GM21717 (cell line): ENCODE measurements around the gene C16orf86.

Experiments
- ATAC-seq: cut with Tn5 transposase; IDR thresholded peaks from one replicate; pipeline ENCODE4 v1.9.1; 2021; ENCODE audit warnings: mild to moderate bottlenecking, moderate library complexity; ENCODE audit not compliant: unreplicated experiment

The C16orf86 gene

GRCh38 chr16:67665598-67665997 lies 1.0 kb upstream of the C16orf86 start:
- no peak for ATAC-seq

DNA sequence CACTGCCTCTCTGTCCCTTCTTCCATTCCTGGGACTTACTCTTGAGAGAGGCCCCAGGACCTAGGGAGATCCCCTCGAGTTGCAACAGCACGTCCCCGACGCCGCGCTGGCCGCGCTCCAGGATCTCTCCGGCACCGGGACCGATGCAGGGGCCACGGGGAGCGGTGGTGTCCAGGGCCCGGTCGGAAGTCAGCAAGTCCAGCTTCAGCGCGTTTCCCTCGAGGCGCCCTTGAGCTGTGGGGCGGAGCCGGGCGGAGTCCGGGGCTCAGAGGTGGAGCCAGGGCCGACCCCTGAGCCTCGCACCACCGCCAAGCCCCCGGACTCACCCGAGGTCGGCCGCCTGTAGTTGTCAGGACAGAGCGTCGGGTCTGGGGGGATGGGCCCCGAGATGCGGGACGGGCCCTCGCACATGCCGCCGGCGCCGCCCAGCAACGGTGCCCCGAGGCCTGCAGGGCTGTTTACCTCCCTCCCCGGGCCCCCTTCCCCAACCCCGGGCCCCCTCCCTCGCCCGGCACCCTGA lies 522 bp upstream of the C16orf86 start:
- peak; percentile 13 for ATAC-seq

- ATAC-seq: no peak
These were observed 821 bp downstream of the C16orf86 start for GRCh38 chr16:67667453-67667816.

DNA sequence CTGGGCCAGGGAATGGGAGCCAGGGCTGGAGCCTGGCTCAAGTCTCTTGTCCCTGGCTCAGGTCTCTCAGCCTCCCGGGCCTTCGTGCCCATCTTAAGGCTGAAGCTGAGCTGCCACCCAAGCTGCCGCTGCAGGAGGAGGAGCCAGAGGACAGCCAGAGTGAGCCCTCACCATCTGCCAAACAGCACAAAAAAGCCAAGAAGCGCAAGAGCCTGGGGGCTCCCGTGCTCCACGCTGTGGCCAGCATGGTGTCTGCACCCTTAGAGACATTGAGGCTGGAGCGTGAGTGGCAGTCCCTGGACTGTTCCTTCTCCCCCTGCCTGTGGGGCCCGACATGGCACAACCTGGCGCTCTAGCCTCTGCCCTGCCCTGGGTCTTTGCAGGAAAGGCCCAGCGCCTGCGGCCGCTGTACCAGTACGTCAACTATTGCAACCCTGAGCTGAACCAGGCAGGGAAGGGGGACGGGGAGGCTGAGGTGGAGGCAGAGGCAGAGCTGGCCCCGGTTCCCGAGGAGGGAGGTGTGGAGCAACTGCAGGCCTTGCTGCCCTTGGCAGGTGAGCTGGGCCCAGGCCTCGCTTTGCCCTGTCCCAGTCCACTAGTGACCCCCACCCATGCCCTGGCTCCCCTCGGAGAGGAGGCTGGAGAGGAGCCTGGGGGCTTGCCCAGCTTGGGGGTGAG lies 1.3 kb downstream of the C16orf86 start:
- peak; percentile 64 for ATAC-seq

- no peak for ATAC-seq
These were observed 2.0 kb downstream of the C16orf86 start for GRCh38 chr16:67668495-67669157.

- ATAC-seq: no peak
These were observed 3.0 kb downstream of the C16orf86 start for GRCh38 chr16:67669499-67670101.

- ATAC-seq: no peak
These were observed 5.7 kb downstream of the C16orf86 start for GRCh38 chr16:67672306-67672705.

DNA sequence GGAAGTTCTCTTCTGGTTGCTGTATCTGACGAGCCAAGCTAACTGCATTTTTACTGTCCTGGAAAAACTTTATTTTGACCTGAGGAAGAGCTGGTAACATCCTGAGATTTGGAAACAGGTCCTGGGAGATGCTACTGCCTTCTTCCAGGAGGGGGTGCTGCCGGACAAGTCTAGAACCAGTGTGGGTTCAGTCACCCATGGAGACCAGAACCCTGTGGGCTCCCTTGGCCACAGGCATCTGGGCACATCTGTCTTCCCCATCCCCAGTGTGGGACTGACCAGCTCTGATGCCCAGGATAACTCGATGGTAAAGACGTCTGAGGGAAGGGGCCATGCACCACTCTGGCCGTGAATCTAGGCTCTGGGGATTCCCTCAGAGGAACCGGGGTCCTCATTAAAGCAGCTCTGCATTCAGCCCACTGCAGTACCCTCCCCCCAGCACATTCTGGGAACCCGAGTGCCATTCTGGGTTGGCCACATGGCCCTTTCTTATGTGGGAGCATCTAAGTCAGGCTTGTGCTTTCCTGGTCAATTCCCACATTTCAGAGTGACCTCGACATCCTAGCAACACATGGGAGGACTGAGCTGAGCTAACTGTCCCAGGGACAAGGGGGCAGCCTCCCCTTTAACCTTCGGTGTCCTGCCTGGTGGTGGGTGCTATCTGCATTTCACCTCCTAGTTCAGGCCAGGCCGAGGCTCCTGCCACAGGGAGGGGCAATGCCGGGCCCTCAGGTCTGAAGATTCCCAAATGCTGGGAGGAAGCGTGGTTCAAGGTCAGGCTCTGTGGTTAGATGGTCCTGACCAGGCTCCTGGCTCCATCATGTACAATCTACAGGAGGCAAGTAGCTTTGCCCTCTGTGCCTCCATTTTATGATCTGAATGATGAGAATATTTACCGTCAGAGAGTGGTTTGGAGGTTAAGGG lies 6.4 kb downstream of the C16orf86 start:
- ATAC-seq: no peak

- ATAC-seq: no peak
These were observed 7.3 kb downstream of the C16orf86 start for GRCh38 chr16:67673712-67674580.

- no peak for ATAC-seq
These were observed 8.4 kb downstream of the C16orf86 start for GRCh38 chr16:67674851-67675578.

DNA sequence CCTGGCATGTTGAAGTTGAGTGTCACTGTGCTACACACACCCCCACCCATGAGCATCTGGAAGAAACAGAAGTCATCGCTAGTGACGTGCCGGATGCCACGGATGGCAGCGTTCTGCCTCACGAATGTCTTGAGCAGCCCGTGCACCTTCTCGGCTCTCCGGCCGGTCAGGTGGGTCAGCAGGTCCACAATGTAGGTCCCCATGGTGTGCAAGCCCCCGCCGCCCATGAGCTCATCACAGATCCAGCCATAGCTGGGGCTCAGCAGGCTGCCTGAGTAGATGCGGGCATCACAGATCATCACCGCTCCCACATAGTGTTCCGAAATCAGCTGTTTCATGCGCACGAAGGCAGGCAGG lies 8.9 kb downstream of the C16orf86 start:
- ATAC-seq: no peak

DNA sequence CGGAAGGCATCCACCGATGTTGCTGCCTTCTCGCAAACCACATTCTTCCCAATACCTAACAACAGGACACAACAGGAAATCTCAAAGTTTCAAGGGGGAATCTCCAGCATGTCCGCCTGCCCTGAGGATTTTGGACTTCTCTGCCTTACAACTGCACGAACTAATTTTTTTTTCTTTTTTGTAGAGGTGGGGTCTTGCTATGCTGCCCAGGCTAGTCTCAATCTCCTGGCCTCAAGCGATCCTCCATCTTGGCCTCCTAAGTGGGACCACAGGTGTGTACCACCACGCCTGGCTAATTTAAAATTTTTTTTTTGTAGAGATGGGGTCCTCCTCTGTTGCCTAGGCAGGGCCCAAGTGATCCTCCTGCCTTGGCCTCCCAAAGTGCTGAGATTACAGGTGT lies 9.4 kb downstream of the C16orf86 start:
- no peak for ATAC-seq

DNA sequence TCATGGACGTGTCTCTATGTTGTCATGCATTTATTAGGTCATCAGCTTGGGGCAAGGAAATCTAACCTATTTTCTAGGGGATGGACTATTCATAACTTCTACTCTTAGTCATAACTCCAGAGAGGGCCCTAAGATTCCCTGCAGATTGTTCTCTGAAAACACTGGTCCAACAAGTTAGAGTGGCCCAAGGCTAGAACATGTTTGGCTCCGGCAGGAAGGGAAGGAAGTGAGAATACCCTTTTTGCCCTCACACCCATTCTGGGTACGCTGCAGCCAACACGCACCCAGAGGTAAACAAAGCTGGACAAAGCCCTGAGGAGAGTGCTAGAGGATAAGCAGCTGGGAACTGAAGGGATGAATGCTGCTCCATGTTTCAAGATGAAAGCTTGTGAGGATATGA lies 9.9 kb downstream of the C16orf86 start:
- no peak for ATAC-seq

- no peak for ATAC-seq
These were observed 10.3 kb downstream of the C16orf86 start for GRCh38 chr16:67676939-67677338.

DNA sequence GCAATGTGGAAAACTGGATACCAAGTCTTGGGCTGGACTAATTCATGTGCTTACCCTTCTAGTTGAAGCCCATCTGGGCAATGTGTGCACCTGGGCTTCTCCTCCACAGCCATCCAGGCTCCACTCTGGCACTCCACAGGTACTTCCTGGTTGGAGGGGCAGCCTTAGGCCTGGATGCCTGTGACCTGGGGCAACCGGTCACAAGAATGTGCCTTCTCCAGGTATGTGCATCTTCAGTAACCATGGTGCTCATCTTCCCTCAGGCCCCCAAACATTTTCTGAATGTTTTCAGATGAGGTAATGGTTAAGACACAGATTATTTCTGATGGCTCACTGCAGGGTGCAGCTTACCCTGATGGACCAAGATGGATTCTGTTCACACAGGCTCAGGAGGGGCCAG lies 11.1 kb downstream of the C16orf86 start:
- ATAC-seq: no peak

GRCh38 chr16:67678354-67679023 lies 11.9 kb downstream of the C16orf86 start:
- ATAC-seq: no peak

DNA sequence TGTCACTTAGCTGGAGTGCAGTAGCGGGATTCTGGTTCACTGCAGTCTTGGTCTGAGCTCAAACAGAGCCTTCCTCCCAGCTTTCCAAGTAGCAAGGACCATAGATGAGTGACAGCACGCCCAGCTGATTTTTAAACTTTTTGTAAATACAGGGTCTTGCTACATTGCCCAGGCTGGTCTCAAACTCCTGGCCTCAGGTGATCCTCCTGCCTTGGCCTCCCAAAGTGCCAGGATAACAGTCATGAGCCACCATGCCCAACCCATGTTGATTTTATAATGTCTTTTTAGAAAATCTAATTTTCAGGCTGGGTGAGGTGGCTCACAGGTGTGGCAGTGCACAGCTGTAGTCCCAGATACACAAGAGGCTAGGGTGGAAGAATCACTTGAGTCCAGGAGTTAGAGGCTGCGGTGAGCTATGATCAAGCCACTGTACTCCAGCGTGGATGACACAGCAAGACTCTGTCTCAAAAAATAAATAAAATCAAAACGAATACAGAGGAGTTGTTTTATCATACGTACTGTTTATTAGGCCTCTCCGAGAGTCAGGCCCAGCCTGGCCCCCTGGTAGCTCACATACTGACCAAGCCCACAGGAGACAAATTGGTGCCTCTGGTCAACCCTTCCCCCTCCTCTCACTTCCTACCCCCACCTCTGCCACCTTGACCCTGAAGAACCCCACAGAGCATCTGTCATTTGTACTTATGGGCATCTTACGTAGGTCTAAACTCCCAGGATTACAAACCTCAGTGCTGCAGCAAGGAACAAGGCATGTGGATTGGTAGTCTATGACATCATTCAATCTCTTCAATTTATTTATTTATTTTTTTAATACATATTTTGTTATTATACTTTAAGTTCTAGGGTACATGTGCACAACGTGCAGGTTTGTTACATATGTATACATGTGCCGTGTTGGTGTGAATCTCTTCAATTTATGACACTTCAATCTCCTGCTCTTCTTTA lies 13.6 kb downstream of the C16orf86 start:
- ATAC-seq: no peak

- ATAC-seq: no peak
These were observed 17.2 kb downstream of the C16orf86 start for GRCh38 chr16:67683767-67684166.
